ENCODE results near the gene RBBP8. TPM values are rescaled to one million over a fixed set of nuclear protein-coding genes. Genes with fewer than 3 reads are reported as not detected.
A peak's percentile ranks its signal among the peaks of the same experiment; 100 is the strongest.
"Not testable (repeated sequence)": the region's sequence is repeated elsewhere in the genome, so short reads cannot be mapped to it uniquely, and the experiment has no call there.

Gene RBBP8
- 24.0 TPM for polyA plus RNA-seq (2013)

DNA sequence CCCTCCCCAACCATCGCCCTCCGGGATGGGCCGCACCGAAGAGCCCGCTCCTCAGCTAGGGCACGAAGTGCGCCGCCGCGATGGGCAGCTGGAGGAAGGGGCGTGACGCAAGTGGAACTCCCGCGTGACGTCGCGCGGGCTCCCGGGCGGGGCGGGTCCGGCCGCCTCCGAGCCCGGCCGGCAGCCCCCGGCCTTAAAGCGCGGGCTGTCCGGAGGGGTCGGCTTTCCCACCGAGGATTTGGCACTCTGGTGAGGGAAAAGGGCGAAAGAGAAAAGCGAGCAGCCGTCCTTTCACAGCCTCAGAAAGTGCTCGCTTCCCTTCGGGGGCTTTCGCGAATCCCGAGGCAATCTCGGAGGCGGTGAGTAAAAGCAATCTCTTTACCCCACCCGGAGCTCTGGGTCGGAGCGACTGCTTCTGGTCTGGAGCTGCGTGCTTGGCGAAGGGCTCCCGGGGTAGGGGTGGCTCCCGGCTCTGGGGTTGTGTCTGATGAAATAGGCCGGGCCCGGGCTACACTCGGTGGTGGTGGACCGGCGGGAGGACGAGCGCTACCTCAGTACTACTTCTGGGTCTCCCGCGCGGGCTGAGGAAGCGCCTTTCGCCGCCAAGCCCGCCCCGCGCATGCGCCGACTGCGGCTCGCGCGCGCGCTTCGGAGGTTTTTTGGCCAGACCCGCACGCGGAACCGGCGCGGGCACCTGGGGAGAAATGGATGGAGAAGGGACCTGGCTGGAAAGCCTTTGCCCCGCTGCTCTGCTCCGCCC, at the start of gene RBBP8:
TSS of gene RBBP8 (plus strand) at position 123 of the 760 bp plus-strand sequence. CDS start 3,524 bp downstream, outside the sequence.
- H3K27ac ChIP-seq (ENCODE audit: insufficient read depth in 1 of 2, low read depth in 1 of 2, low read length in 2 of 2, poor library complexity in 1 of 2, severe bottlenecking in 2 of 2): peak within 1 kb of the TSS; percentile 86 to 95

GRCh38 chr18:22883827-22884226, 49.3 kb upstream of the RBBP8 start:
- H3K27ac ChIP-seq (ENCODE audit: insufficient read depth in 1 of 2, low read depth in 1 of 2, low read length in 2 of 2, poor library complexity in 1 of 2, severe bottlenecking in 2 of 2): no peak overlapping the region
- ChIA-PET POLR2A (no interaction called here), CTCF (interaction anchor here (1.3 kb wide), 1 partner anchor 25 kb away, joined by 8 read pairs; no protein-coding TSS in a partner anchor)
- H3K36me3 ChIP-seq (ENCODE audit: control insufficient read depth in 4 of 4, insufficient read depth in 4 of 4, low read length in 3 of 4): no peaks in the 10 kb centered on the region
- WGBS (ENCODE audit: insufficient coverage): no CpG with 5 or more reads among the region's 1 CpG
- peaks cover 0 to 2% (median 2%) of the 10 kb centered on the region in 5 experiments for H3K9me3 ChIP-seq (ENCODE audit: control extremely low read depth in 1 of 5, control insufficient read depth in 4 of 5, insufficient read depth in 2 of 5, low read depth in 1 of 5, low read length in 4 of 5)
- no peak for DNase-seq
- H3K4me1 ChIP-seq (ENCODE audit: control extremely low read depth in 1 of 4, control insufficient read depth in 4 of 4, insufficient read depth in 4 of 4, low read length in 3 of 4): no peaks in the 10 kb centered on the region
- H3K27me3 ChIP-seq (replicated peaks in 2 of 5; ENCODE audit: control insufficient read depth in 4 of 5, insufficient read depth in 5 of 5, low read length in 4 of 5): no peaks in the 10 kb centered on the region
- no peak overlapping the region for H3K4me3 ChIP-seq (ENCODE audit: control insufficient read depth in 1 of 7, extremely low read depth in 1 of 7, insufficient read depth in 4 of 7, low read depth in 2 of 7, low read length in 6 of 7)

More for the DNA sequence above, at the start of gene RBBP8:
- H3K27me3 ChIP-seq (replicated peaks in 2 of 5; ENCODE audit: control insufficient read depth in 4 of 5, insufficient read depth in 5 of 5, low read length in 4 of 5): no peaks in the 10 kb centered on the region
- H3K4me3 ChIP-seq (ENCODE audit: control insufficient read depth in 1 of 7, extremely low read depth in 1 of 7, insufficient read depth in 4 of 7, low read depth in 2 of 7, low read length in 6 of 7): peak within 1 kb of the TSS; percentile 79 to 98 (median 96)
- H3K4me1 ChIP-seq (ENCODE audit: control extremely low read depth in 1 of 4, control insufficient read depth in 4 of 4, insufficient read depth in 4 of 4, low read length in 3 of 4): peaks cover 5 to 30% (median 18%) of the 10 kb centered on the region in 4 experiments
- POLR2A ChIA-PET: interaction anchor here (0.9 kb wide), 1 partner anchor 8 kb away, joined by 3 read pairs; no protein-coding TSS in a partner anchor
- peaks cover 2 to 7% (median 5%) of the 10 kb centered on the region in 4 experiments for H3K36me3 ChIP-seq (ENCODE audit: control insufficient read depth in 4 of 4, insufficient read depth in 4 of 4, low read length in 3 of 4)
- under 1% methylated on average over 63 of the region's 82 CpGs for WGBS (ENCODE audit: insufficient coverage)
- peak; percentile 79 to 87 (median 85) for DNase-seq
- H3K9me3 ChIP-seq (ENCODE audit: control extremely low read depth in 1 of 5, control insufficient read depth in 4 of 5, insufficient read depth in 2 of 5, low read depth in 1 of 5, low read length in 4 of 5): no peaks in the 10 kb centered on the region
- CTCF ChIA-PET: interaction anchor here (0.6 to 6.5 kb wide), 5 partner anchors 9 to 478 kb away, joined by 3 to 64 read pairs (median 4); no protein-coding TSS in a partner anchor

- H3K36me3 ChIP-seq (ENCODE audit: control insufficient read depth in 4 of 4, insufficient read depth in 4 of 4, low read length in 3 of 4); DNase-seq; H3K4me1 ChIP-seq (ENCODE audit: control extremely low read depth in 1 of 4, control insufficient read depth in 4 of 4, insufficient read depth in 4 of 4, low read length in 3 of 4); H3K27me3 ChIP-seq (replicated peaks in 2 of 5; ENCODE audit: control insufficient read depth in 4 of 5, insufficient read depth in 5 of 5, low read length in 4 of 5); CTCF ChIA-PET; H3K4me3 ChIP-seq (ENCODE audit: control insufficient read depth in 1 of 7, extremely low read depth in 1 of 7, insufficient read depth in 4 of 7, low read depth in 2 of 7, low read length in 6 of 7); POLR2A ChIA-PET; H3K27ac ChIP-seq (ENCODE audit: insufficient read depth in 1 of 2, low read depth in 1 of 2, low read length in 2 of 2, poor library complexity in 1 of 2, severe bottlenecking in 2 of 2); H3K9me3 ChIP-seq (ENCODE audit: control extremely low read depth in 1 of 5, control insufficient read depth in 4 of 5, insufficient read depth in 2 of 5, low read depth in 1 of 5, low read length in 4 of 5): not testable (repeated sequence)
- 97% methylated on average over 10 of the region's 11 CpGs for whole genome bisulfite sequencing (ENCODE audit: insufficient coverage)
These were observed 47.4 kb upstream of the RBBP8 start for GRCh38 chr18:22885694-22886093.

- Histone ChIP-seq H3K4me3 (ENCODE audit: control insufficient read depth in 1 of 7, extremely low read depth in 1 of 7, insufficient read depth in 4 of 7, low read depth in 2 of 7, low read length in 6 of 7) (no peak overlapping the region), H3K36me3 (ENCODE audit: control insufficient read depth in 4 of 4, insufficient read depth in 4 of 4, low read length in 3 of 4) (peaks cover 0 to 2% (median 0%) of the 10 kb centered on the region in 4 experiments), H3K27ac (ENCODE audit: insufficient read depth in 1 of 2, low read depth in 1 of 2, low read length in 2 of 2, poor library complexity in 1 of 2, severe bottlenecking in 2 of 2) (no peak overlapping the region), H3K27me3 (replicated peaks in 2 of 5; ENCODE audit: control insufficient read depth in 4 of 5, insufficient read depth in 5 of 5, low read length in 4 of 5) (no peaks in the 10 kb centered on the region), H3K4me1 (ENCODE audit: control extremely low read depth in 1 of 4, control insufficient read depth in 4 of 4, insufficient read depth in 4 of 4, low read length in 3 of 4) (no peaks in the 10 kb centered on the region), H3K9me3 (ENCODE audit: control extremely low read depth in 1 of 5, control insufficient read depth in 4 of 5, insufficient read depth in 2 of 5, low read depth in 1 of 5, low read length in 4 of 5) (peaks cover 0 to 7% (median 2%) of the 10 kb centered on the region in 5 experiments)
- DNase-seq: no peak
- POLR2A ChIA-PET: no interaction called here
- CTCF ChIA-PET: interaction anchor here (1.5 kb wide), 1 partner anchor 84 kb away, joined by 3 read pairs; no protein-coding TSS in a partner anchor
These were observed 33.7 kb upstream of the RBBP8 start for GRCh38 chr18:22899421-22899820.

DNA sequence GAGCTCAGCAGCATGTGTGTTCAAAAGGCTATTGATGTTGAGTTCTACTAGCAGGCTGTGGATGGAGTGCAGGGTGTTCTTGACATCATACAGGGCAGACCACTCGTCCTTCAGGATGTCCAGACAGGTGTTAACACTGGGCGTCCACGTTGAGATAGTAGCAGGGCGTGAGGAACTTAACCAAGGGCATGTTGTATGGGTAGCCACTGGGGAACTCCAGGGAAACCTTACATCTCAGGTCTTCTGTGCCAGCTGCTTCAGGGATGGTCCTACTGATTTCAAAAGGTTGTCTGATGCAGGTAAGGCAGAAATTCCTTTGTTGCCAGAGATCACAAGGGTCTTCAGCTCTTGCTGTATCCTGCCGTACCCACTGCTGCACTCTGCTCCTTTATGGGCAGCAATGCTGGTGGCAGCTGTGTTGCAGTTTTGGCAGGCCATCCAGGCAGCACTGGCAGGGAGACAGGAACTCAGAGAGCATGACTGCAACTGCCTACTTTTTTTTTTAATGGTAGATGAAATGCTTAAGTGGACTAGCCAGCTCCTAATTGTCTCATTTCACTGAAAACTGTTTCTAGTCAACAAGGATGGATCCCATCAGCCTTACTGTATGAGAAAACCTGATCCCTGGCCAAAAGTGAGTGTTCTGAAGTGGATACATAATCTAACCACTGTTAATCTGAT, 32.4 kb upstream of the RBBP8 start:
- Histone ChIP-seq H3K36me3 (ENCODE audit: control insufficient read depth in 4 of 4, insufficient read depth in 4 of 4, low read length in 3 of 4) (peaks cover 0 to 2% (median 0%) of the 10 kb centered on the region in 4 experiments), H3K4me3 (ENCODE audit: control insufficient read depth in 1 of 7, extremely low read depth in 1 of 7, insufficient read depth in 4 of 7, low read depth in 2 of 7, low read length in 6 of 7) (no peak overlapping the region), H3K27ac (ENCODE audit: insufficient read depth in 1 of 2, low read depth in 1 of 2, low read length in 2 of 2, poor library complexity in 1 of 2, severe bottlenecking in 2 of 2) (no peak overlapping the region), H3K4me1 (ENCODE audit: control extremely low read depth in 1 of 4, control insufficient read depth in 4 of 4, insufficient read depth in 4 of 4, low read length in 3 of 4) (no peaks in the 10 kb centered on the region), H3K9me3 (ENCODE audit: control extremely low read depth in 1 of 5, control insufficient read depth in 4 of 5, insufficient read depth in 2 of 5, low read depth in 1 of 5, low read length in 4 of 5) (peaks cover 0 to 7% (median 2%) of the 10 kb centered on the region in 5 experiments), H3K27me3 (replicated peaks in 2 of 5; ENCODE audit: control insufficient read depth in 4 of 5, insufficient read depth in 5 of 5, low read length in 4 of 5) (no peaks in the 10 kb centered on the region)
- DNase-seq: no peak
- ChIA-PET CTCF (interaction anchor here (1.1 kb wide), 1 partner anchor 83 kb away, joined by 3 read pairs; no protein-coding TSS in a partner anchor), POLR2A (no interaction called here)
- 92% methylated on average over 4 of the region's 5 CpGs for WGBS (ENCODE audit: insufficient coverage)

DNA sequence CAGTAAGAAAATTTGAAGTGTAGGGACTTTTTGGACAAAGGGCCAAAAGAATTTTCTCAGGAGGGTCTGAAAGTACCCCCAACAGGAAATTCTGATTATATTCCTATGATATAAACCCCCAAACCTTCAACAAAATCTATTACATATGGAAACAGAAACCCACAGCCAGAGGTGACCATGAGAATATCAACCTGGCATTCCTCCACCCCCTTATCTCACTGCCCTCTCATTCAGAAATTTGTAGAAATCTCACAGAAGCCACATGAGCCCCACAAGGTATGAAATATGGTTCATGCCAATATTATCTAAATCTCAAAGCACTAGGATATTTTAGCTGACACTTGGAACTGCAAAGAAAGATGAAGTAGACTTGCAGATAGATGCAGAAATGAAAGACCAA, 31.0 kb upstream of the RBBP8 start:
- H3K4me1 ChIP-seq (ENCODE audit: control extremely low read depth in 1 of 4, control insufficient read depth in 4 of 4, insufficient read depth in 4 of 4, low read length in 3 of 4): no peaks in the 10 kb centered on the region
- no peaks in the 10 kb centered on the region for H3K27me3 ChIP-seq (replicated peaks in 2 of 5; ENCODE audit: control insufficient read depth in 4 of 5, insufficient read depth in 5 of 5, low read length in 4 of 5)
- ChIA-PET POLR2A (no interaction called here), CTCF (no interaction called here)
- peaks cover 0 to 7% (median 2%) of the 10 kb centered on the region in 5 experiments for H3K9me3 ChIP-seq (ENCODE audit: control extremely low read depth in 1 of 5, control insufficient read depth in 4 of 5, insufficient read depth in 2 of 5, low read depth in 1 of 5, low read length in 4 of 5)
- no peak overlapping the region for H3K27ac ChIP-seq (ENCODE audit: insufficient read depth in 1 of 2, low read depth in 1 of 2, low read length in 2 of 2, poor library complexity in 1 of 2, severe bottlenecking in 2 of 2)
- no peak for DNase-seq
- H3K36me3 ChIP-seq (ENCODE audit: control insufficient read depth in 4 of 4, insufficient read depth in 4 of 4, low read length in 3 of 4): peaks cover 0 to 2% (median 0%) of the 10 kb centered on the region in 4 experiments
- no peak overlapping the region for H3K4me3 ChIP-seq (ENCODE audit: control insufficient read depth in 1 of 7, extremely low read depth in 1 of 7, insufficient read depth in 4 of 7, low read depth in 2 of 7, low read length in 6 of 7)

GRCh38 chr18:22903248-22903647, 29.9 kb upstream of the RBBP8 start:
- WGBS (ENCODE audit: insufficient coverage): 100% methylated on average over 1 of the region's 2 CpGs
- DNase-seq; H3K4me1 ChIP-seq (ENCODE audit: control extremely low read depth in 1 of 4, control insufficient read depth in 4 of 4, insufficient read depth in 4 of 4, low read length in 3 of 4); POLR2A ChIA-PET; H3K9me3 ChIP-seq (ENCODE audit: control extremely low read depth in 1 of 5, control insufficient read depth in 4 of 5, insufficient read depth in 2 of 5, low read depth in 1 of 5, low read length in 4 of 5); H3K36me3 ChIP-seq (ENCODE audit: control insufficient read depth in 4 of 4, insufficient read depth in 4 of 4, low read length in 3 of 4); H3K27ac ChIP-seq (ENCODE audit: insufficient read depth in 1 of 2, low read depth in 1 of 2, low read length in 2 of 2, poor library complexity in 1 of 2, severe bottlenecking in 2 of 2); H3K4me3 ChIP-seq (ENCODE audit: control insufficient read depth in 1 of 7, extremely low read depth in 1 of 7, insufficient read depth in 4 of 7, low read depth in 2 of 7, low read length in 6 of 7); H3K27me3 ChIP-seq (replicated peaks in 2 of 5; ENCODE audit: control insufficient read depth in 4 of 5, insufficient read depth in 5 of 5, low read length in 4 of 5); CTCF ChIA-PET: not testable (repeated sequence)
